Skeletal muscle satellite cell (primary cell): ENCODE measurements around the gene CACNA2D3.

ENCODE experiments used
- H3K27me3 ChIP-seq: 2 replicates; pipeline ENCODE4 v1.7.0; 2013; ENCODE audit warnings: low read length; ENCODE audit not compliant: control insufficient read depth, insufficient read depth
- H3K36me3 ChIP-seq: 2 replicates; pipeline ENCODE4 v1.7.0; 2013; ENCODE audit warnings: mild to moderate bottlenecking, control low read depth, low read length; ENCODE audit not compliant: insufficient read depth
- H3K4me1 ChIP-seq: 2 replicates; pipeline ENCODE4 v1.7.0; 2013; ENCODE audit warnings: low read length; ENCODE audit not compliant: control insufficient read depth, insufficient read depth
- H3K4me2 ChIP-seq: 2 replicates; pipeline ENCODE4 v1.7.0; 2013; ENCODE audit warnings: mild to moderate bottlenecking, low read length
- H3K4me3 ChIP-seq: 2 replicates; pipeline ENCODE4 v1.7.0; 2013; ENCODE audit warnings: low read length
- H3K9ac ChIP-seq: 2 replicates; pipeline ENCODE4 v1.7.0; 2013; ENCODE audit warnings: mild to moderate bottlenecking, low read depth, low read length, moderate library complexity
- H3K9me3 ChIP-seq: replicated peaks from 2 replicates; pipeline ENCODE4 v1.7.0; 2013; ENCODE audit warnings: mild to moderate bottlenecking, control low read depth, low read length

The CACNA2D3 gene

DNA sequence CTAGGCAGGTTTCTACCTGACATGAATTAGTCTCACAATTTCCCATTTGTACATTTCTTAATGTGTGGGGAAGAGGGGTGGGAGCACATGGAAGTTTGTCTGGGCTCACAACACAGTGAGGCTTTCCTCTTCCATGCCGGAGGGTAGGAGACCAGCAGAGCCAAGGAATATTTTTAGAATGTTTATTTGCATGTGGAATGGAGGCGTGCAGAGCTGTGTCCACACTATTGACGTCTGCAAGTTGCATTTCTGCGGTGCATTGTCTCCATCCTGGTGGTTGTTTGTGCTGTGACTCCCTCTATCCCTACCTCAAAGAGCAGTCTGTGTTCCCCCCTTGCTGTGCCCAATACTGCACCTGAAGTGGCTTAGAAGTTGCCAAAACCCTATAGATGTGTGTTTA is 908.6 kb downstream of the CACNA2D3 start:
- no peaks in the 10 kb centered on the region for H3K4me1 ChIP-seq
- H3K27me3 ChIP-seq: no peaks in the 10 kb centered on the region
- H3K4me2 ChIP-seq: no peak overlapping the region
- H3K9ac ChIP-seq: no peak overlapping the region
- no peak overlapping the region for H3K4me3 ChIP-seq
- no peaks in the 10 kb centered on the region for H3K36me3 ChIP-seq
- no peaks in the 10 kb centered on the region for H3K9me3 ChIP-seq

- Histone ChIP-seq H3K4me3 (no peak overlapping the region), H3K9me3 (no peaks in the 10 kb centered on the region), H3K27me3 (no peaks in the 10 kb centered on the region), H3K9ac (no peak overlapping the region), H3K4me2 (no peak overlapping the region), H3K4me1 (no peaks in the 10 kb centered on the region), H3K36me3 (no peaks in the 10 kb centered on the region)
Measured at GRCh38 chr3:55036883-55037577, 914.7 kb downstream of the CACNA2D3 start.

GRCh38 chr3:55042591-55042990 is 920.2 kb downstream of the CACNA2D3 start:
- Histone ChIP-seq H3K36me3 (no peaks in the 10 kb centered on the region), H3K27me3 (no peaks in the 10 kb centered on the region), H3K4me2 (no peak overlapping the region), H3K9ac (no peak overlapping the region), H3K9me3 (no peaks in the 10 kb centered on the region), H3K4me1 (no peaks in the 10 kb centered on the region), H3K4me3 (no peak overlapping the region)

GRCh38 chr3:55044486-55044885 is 922.1 kb downstream of the CACNA2D3 start:
- H3K36me3 ChIP-seq: no peaks in the 10 kb centered on the region
- no peak overlapping the region for H3K4me3 ChIP-seq
- no peak overlapping the region for H3K9ac ChIP-seq
- H3K9me3 ChIP-seq: no peaks in the 10 kb centered on the region
- H3K27me3 ChIP-seq: no peaks in the 10 kb centered on the region
- H3K4me1 ChIP-seq: no peaks in the 10 kb centered on the region
- H3K4me2 ChIP-seq: no peak overlapping the region

- H3K9ac ChIP-seq: peak overlapping the region; percentile 44
- H3K27me3 ChIP-seq: no peaks in the 10 kb centered on the region
- H3K4me3 ChIP-seq: no peak overlapping the region
- H3K4me2 ChIP-seq: peak overlapping the region; percentile 23
- H3K4me1 ChIP-seq: peaks cover 14% of the 10 kb centered on the region
- H3K9me3 ChIP-seq: no peaks in the 10 kb centered on the region
- H3K36me3 ChIP-seq: no peaks in the 10 kb centered on the region
Measured at GRCh38 chr3:55059027-55059629, 936.8 kb downstream of the CACNA2D3 start.

DNA sequence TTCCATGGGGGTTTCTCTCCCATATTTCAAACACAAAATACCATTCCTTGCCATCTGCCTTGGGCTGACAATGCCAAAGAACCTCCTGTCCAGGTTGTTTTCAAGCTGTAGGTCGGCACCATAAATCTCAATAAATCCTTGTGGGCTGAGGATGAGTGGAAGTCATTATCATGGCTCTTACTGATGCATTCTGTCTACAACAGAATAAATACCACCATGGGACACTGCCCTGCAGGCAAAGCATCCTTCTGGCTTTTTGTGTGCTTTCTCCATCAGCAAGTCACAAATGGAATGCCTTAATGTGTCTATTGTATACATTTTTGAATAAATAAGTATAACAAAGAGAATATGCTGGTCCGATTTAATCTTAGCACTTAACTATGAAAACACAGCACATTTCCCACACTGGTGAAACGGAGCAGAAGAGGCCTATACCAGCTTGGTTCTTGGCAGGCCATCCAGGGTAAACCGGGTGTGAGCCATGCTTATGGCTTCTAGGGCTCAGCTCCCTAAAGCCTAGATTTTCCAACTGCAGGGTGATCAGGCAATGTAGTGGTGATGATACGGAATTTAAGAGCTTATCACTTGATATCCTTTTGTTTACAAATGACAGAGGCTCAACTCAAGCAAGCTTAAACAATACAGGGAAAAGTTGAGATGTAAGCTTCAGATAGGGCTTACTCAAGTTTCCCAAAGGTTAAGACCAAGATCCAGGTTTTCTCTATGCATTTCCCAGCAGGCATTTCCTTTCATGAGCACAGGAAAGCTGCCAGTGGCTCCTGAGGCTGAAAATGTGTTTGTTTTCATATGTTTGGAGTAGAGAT is 938.8 kb downstream of the CACNA2D3 start:
- H3K4me1 ChIP-seq: peaks cover 14% of the 10 kb centered on the region
- no peaks in the 10 kb centered on the region for H3K36me3 ChIP-seq
- H3K9me3 ChIP-seq: no peaks in the 10 kb centered on the region
- no peak overlapping the region for H3K4me2 ChIP-seq
- H3K27me3 ChIP-seq: no peaks in the 10 kb centered on the region
- no peak overlapping the region for H3K9ac ChIP-seq
- H3K4me3 ChIP-seq: no peak overlapping the region

DNA sequence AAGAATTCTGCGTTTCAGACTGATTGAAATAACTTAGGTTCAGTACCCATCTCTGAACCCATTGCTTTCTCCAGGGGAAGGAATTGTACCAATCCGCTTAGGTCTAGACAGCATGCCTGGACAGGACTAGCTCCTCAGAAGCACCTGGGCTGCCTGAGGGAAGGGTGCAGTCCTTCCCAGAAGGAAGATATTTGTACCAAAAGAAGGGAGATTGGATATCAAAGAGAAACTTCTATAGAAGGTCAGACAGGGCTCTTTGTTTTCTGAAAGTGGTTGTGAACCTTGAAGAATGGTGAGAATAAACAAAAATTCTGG is 939.3 kb downstream of the CACNA2D3 start:
- H3K4me2 ChIP-seq: no peak overlapping the region
- no peaks in the 10 kb centered on the region for H3K9me3 ChIP-seq
- H3K4me3 ChIP-seq: no peak overlapping the region
- no peak overlapping the region for H3K9ac ChIP-seq
- peaks cover 14% of the 10 kb centered on the region for H3K4me1 ChIP-seq
- H3K27me3 ChIP-seq: no peaks in the 10 kb centered on the region
- no peaks in the 10 kb centered on the region for H3K36me3 ChIP-seq

DNA sequence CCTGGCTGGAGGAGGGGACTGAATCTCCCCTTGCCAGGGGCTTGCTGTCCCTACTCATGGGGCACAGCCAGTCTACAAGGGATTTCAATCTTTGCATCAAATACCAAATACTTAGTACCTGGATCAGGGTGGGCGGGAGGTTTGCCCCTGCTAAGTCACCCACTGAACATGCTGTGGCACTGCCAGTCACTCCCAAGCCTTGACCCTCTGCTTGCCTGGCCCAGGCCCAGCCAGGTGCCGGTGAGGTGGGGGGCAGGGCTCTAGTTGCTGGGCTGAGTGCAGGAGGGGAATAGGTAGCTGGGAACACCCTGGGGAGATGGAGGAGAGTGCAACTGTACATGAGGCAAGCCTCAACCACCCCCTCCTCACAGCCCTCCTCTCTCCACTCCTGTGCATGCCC is 941.8 kb downstream of the CACNA2D3 start:
- no peak overlapping the region for H3K4me2 ChIP-seq
- H3K36me3 ChIP-seq: no peaks in the 10 kb centered on the region
- no peak overlapping the region for H3K4me3 ChIP-seq
- no peaks in the 10 kb centered on the region for H3K27me3 ChIP-seq
- H3K9ac ChIP-seq: no peak overlapping the region
- H3K9me3 ChIP-seq: no peaks in the 10 kb centered on the region
- H3K4me1 ChIP-seq: peaks cover 7% of the 10 kb centered on the region

- H3K36me3 ChIP-seq: no peaks in the 10 kb centered on the region
- no peaks in the 10 kb centered on the region for H3K4me1 ChIP-seq
- H3K9ac ChIP-seq: no peak overlapping the region
- H3K27me3 ChIP-seq: no peaks in the 10 kb centered on the region
- H3K9me3 ChIP-seq: no peaks in the 10 kb centered on the region
- no peak overlapping the region for H3K4me3 ChIP-seq
- no peak overlapping the region for H3K4me2 ChIP-seq
Measured at GRCh38 chr3:55065331-55065730, 943.0 kb downstream of the CACNA2D3 start.

- H3K9me3 ChIP-seq: no peaks in the 10 kb centered on the region
- no peak overlapping the region for H3K9ac ChIP-seq
- H3K36me3 ChIP-seq: no peaks in the 10 kb centered on the region
- H3K27me3 ChIP-seq: no peaks in the 10 kb centered on the region
- H3K4me3 ChIP-seq: no peak overlapping the region
- no peak overlapping the region for H3K4me2 ChIP-seq
- no peaks in the 10 kb centered on the region for H3K4me1 ChIP-seq
Measured at GRCh38 chr3:55066551-55067047, 944.2 kb downstream of the CACNA2D3 start.

DNA sequence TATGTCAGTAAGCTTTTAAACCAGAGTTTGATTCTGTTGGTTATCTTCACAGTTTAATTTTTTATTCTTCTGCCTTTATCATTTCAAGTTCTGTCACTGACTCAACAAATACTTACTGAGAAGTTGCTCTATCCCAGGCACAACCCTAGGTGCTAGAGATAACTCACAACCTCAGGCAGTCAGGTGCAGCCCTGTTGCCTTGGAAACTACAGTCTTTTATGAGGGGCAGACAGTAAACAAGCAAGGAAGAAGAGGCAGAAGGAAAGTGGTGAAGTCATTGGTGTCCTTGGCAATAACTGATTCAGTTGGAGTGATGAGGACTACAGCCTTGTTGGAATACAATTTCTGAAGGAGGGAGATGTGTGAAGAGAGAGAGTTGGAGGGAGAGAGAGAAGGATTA is 947.6 kb downstream of the CACNA2D3 start:
- Histone ChIP-seq H3K4me2 (no peak overlapping the region), H3K36me3 (no peaks in the 10 kb centered on the region), H3K9me3 (no peaks in the 10 kb centered on the region), H3K4me3 (no peak overlapping the region), H3K4me1 (no peaks in the 10 kb centered on the region), H3K9ac (no peak overlapping the region), H3K27me3 (no peaks in the 10 kb centered on the region)
